ENCODE results near the gene FAM187B.

- TF ChIP-seq TAF1 (IDR thresholded peaks at IDR 0.05; ENCODE audit: borderline replicate concordance, insufficient read depth, low read length) (no peak), POLR2AphosphoS5 (IDR thresholded peaks at IDR 0.05; ENCODE audit: low read depth, low read length) (no peak), REST (IDR thresholded peaks at IDR 0.05; ENCODE audit: insufficient read depth in 1 of 2, low read depth in 2 of 2, low read length in 2 of 2) (no peak)
Measured at GRCh38 chr19:35207391-35207871, 21.1 kb downstream of the FAM187B start.
